ENCODE results near the gene PRR23E. TPM values are rescaled to one million over a fixed set of nuclear protein-coding genes. Genes with fewer than 3 reads are reported as not detected.

Gene PRR23E
- total RNA-seq, 6 experiments from 2014 or later: not detected

- intact Hi-C loops (cut with DNase I): no loop called here
- H3K27ac ChIP-seq: no peak overlapping the region
- peak in 1 of 3 donors; percentile 20 for DNase-seq
- 35% methylated on average over 5 of the region's 5 CpGs for WGBS (ENCODE audit: insufficient coverage, low coverage, low lambda C conversion rate, missing lambda C conversion rate)
- H3K9me3 ChIP-seq: no peaks in the 10 kb centered on the region
- no peaks in the 10 kb centered on the region for H3K36me3 ChIP-seq
- H3K4me3 ChIP-seq: no peak overlapping the region
- no peaks in the 10 kb centered on the region for H3K4me1 ChIP-seq
- no peak for ATAC-seq
- no peaks in the 10 kb centered on the region for H3K27me3 ChIP-seq
- TF ChIP-seq CTCF (IDR thresholded peaks at IDR 0.05) (no peak), POLR2A (IDR thresholded peaks at IDR 0.05) (no peak)
Measured at GRCh38 chr3:127165694-127166485, 27.0 kb upstream of the PRR23E start.

- no peak for ATAC-seq
- DNase-seq: peak in 1 of 3 donors; percentile 22
- Histone ChIP-seq H3K27ac (no peak overlapping the region), H3K9me3 (no peaks in the 10 kb centered on the region), H3K36me3 (no peaks in the 10 kb centered on the region), H3K4me1 (no peaks in the 10 kb centered on the region), H3K27me3 (no peaks in the 10 kb centered on the region), H3K4me3 (no peak overlapping the region)
- 72% methylated on average over 9 of the region's 9 CpGs for WGBS (ENCODE audit: insufficient coverage, low coverage, low lambda C conversion rate, missing lambda C conversion rate)
- intact Hi-C loops (cut with DNase I): no loop called here
- TF ChIP-seq CTCF (IDR thresholded peaks at IDR 0.05) (no peak), POLR2A (IDR thresholded peaks at IDR 0.05) (no peak)
Measured at GRCh38 chr3:127166501-127167065, 26.3 kb upstream of the PRR23E start.

GRCh38 chr3:127167315-127168043 is 25.5 kb upstream of the PRR23E start:
- no peaks in the 10 kb centered on the region for H3K9me3 ChIP-seq
- ATAC-seq (no peak), DNase-seq (no peak)
- no peaks in the 10 kb centered on the region for H3K36me3 ChIP-seq
- intact Hi-C loops (cut with DNase I): no loop called here
- TF ChIP-seq CTCF (IDR thresholded peaks at IDR 0.05) (no peak), POLR2A (IDR thresholded peaks at IDR 0.05) (no peak)
- H3K4me3 ChIP-seq: no peak overlapping the region
- no peaks in the 10 kb centered on the region for H3K27me3 ChIP-seq
- WGBS (ENCODE audit: insufficient coverage, low coverage, low lambda C conversion rate, missing lambda C conversion rate): 43% methylated on average over 4 of the region's 9 CpGs
- no peaks in the 10 kb centered on the region for H3K4me1 ChIP-seq
- H3K27ac ChIP-seq: no peak overlapping the region

- no peak for DNase-seq
- ATAC-seq: no peak
- no peak for TF ChIP-seq POLR2A (IDR thresholded peaks at IDR 0.05)
- TF ChIP-seq CTCF (IDR thresholded peaks at IDR 0.05): no peak
- no peak overlapping the region for H3K4me3 ChIP-seq
- WGBS (ENCODE audit: insufficient coverage, low coverage, low lambda C conversion rate, missing lambda C conversion rate): 33% methylated on average over 4 of the region's 6 CpGs
- no peaks in the 10 kb centered on the region for H3K36me3 ChIP-seq
- intact Hi-C loops (cut with DNase I): no loop called here
- H3K27me3 ChIP-seq: no peaks in the 10 kb centered on the region
- no peaks in the 10 kb centered on the region for H3K4me1 ChIP-seq
- no peaks in the 10 kb centered on the region for H3K9me3 ChIP-seq
- no peak overlapping the region for H3K27ac ChIP-seq
Measured at GRCh38 chr3:127168271-127168670, 24.7 kb upstream of the PRR23E start.
